OCI-LY1 (cell line): ENCODE results near the gene NCKAP1.

Source experiments
- EZH2 ChIP-seq: fragments of 200-600 bp; sonication (generic), shearing (Covaris generic); IDR thresholded peaks from 2 replicates; pipeline ENCODE4 v1.8.0; 2017; ENCODE audit warnings: borderline replicate concordance, mixed run types, mild to moderate bottlenecking, antibody characterized with exemption, low read length, moderate library complexity, mixed read lengths
- TF ChIP-seq, protein P1 (sequence below): fragments of 200-600 bp; sonication (generic), shearing (Covaris generic); IDR thresholded peaks from 2 replicates; pipeline ENCODE4 v1.5.1; 2017; ENCODE audit warnings: mild to moderate bottlenecking, antibody characterized with exemption, low read length, moderate library complexity, mixed read lengths

DNA sequence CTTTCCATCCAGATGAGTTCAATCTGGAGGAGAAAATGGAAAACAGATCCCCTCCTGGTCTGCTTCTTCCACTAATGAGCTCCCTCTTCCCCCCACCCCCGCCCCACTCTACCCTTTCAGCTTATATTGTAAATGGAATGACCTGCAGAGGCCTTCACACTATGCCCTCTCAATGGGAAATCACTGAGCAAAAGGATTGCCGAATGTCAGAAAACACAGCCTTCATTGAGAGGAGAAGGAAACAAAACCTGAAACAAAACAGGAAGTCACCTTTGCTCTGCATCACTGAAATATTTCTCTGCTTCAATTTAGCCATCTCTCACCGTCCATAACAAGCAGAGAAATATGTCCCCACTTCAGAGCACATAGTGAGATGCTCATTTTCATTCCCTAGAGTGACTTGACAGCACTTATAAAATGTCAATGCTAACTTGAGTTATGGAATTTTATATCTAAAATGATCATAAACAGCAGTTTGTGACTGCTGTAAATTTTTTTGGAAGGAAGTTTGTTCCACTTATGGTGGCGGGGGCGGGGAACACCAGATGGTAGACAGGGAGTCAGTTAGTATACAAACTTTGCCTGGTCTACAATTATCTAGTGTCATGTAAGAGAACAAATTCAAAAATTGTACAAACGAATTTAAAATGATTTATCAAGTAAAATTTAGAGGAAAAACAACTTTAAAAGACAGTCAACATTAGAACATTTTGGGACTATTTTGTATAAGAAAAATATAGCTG is 170.0 kb downstream of the NCKAP1 start:
- TF ChIP-seq, protein P1, sequence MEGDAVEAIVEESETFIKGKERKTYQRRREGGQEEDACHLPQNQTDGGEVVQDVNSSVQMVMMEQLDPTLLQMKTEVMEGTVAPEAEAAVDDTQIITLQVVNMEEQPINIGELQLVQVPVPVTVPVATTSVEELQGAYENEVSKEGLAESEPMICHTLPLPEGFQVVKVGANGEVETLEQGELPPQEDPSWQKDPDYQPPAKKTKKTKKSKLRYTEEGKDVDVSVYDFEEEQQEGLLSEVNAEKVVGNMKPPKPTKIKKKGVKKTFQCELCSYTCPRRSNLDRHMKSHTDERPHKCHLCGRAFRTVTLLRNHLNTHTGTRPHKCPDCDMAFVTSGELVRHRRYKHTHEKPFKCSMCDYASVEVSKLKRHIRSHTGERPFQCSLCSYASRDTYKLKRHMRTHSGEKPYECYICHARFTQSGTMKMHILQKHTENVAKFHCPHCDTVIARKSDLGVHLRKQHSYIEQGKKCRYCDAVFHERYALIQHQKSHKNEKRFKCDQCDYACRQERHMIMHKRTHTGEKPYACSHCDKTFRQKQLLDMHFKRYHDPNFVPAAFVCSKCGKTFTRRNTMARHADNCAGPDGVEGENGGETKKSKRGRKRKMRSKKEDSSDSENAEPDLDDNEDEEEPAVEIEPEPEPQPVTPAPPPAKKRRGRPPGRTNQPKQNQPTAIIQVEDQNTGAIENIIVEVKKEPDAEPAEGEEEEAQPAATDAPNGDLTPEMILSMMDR, result no peak
- no peak for TF ChIP-seq EZH2
